ENCODE data around the gene PPP4R3A.
"Not testable (repeated sequence)": the region's sequence is repeated elsewhere in the genome, so short reads cannot be mapped to it uniquely, and the experiment has no call there.

The PPP4R3A gene

DNA sequence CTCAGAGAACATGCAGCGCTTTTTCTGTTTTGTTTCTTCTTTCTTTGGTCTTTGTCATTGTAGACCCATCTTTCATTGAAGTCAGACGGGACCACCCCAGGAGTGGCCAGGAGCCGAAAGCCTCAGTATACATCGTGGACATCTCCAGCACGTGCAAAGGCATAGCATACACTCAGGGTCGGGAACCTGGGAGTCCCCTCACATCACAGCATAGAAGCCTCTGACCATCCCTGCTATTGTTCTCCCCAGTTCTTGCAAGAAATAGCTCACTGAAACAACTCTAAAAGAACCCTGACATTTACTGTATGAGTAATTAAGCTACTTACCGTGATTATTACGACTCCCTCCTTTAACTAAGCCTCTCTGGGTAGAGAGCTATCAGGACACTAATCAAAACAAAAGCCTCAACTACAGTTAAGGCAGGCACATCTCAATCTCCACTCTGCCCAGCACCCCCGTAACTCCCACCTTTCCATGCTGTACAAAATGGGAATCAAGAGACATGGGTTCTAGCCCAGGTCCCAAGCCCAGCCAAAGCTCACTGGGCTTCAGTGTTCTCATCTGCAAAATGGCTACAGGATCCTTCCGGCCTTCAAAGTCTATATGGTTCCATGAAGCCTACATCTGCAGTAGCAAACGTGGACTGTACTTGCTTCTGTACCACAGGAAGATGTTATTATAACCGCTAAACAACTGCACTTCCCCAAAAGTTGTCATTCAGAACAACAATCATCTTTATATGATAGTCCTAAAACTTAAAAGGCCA lies 99.2 kb downstream of the PPP4R3A start:
- in situ Hi-C loops (cut with HindIII; ENCODE audit: low sequenced_read_pairs): no loop called here

- in situ Hi-C loops (cut with HindIII; ENCODE audit: low sequenced_read_pairs): no loop called here
These were observed 100.0 kb downstream of the PPP4R3A start for GRCh38 chr14:91409928-91410718.

- in situ Hi-C loops (cut with HindIII; ENCODE audit: low sequenced_read_pairs): not testable (repeated sequence)
These were observed 100.9 kb downstream of the PPP4R3A start for GRCh38 chr14:91409240-91409639.

All from endothelial cell of hepatic sinusoid (primary cell).